Mesodermal cell (in vitro differentiated cells): ENCODE measurements around the gene GSN.

Experiments
- H3K27ac ChIP-seq: 2 replicates; pipeline ENCODE4 v1.7.0; 2013; ENCODE audit warnings: mild to moderate bottlenecking, low read depth, low read length, moderate library complexity; ENCODE audit not compliant: severe bottlenecking
- H3K36me3 ChIP-seq: 2 replicates; pipeline ENCODE4 v1.7.1; 2013; ENCODE audit warnings: mild to moderate bottlenecking, low read length, moderate library complexity; ENCODE audit not compliant: control insufficient read depth, insufficient read depth
- H3K4me1 ChIP-seq: one replicate; pipeline ENCODE4 v1.7.1; 2013; ENCODE audit warnings: mild to moderate bottlenecking, low read length; ENCODE audit not compliant: insufficient read depth, control insufficient read depth, poor library complexity, severe bottlenecking
- H3K4me3 ChIP-seq: 2 replicates; pipeline ENCODE4 v1.7.0; 2013; ENCODE audit warnings: low read length, control low read depth, mild to moderate bottlenecking; ENCODE audit not compliant: insufficient read depth, poor library complexity, severe bottlenecking; ENCODE audit errors: extremely low read depth
- H3K9me3 ChIP-seq: 2 replicates; pipeline ENCODE4 v1.7.1; 2013; ENCODE audit warnings: mild to moderate bottlenecking, low read length, moderate library complexity; ENCODE audit not compliant: control insufficient read depth
- WGBS, 2 experiments: methylation state at CpG; one replicate each; pipeline ENCODE4 v1.1.5; 2013; ENCODE audit warnings: missing lambda C conversion rate in 2 of 2; ENCODE audit not compliant: insufficient coverage in 2 of 2; 5-methylcytosine and 5-hydroxymethylcytosine counted together

Gene GSN

DNA sequence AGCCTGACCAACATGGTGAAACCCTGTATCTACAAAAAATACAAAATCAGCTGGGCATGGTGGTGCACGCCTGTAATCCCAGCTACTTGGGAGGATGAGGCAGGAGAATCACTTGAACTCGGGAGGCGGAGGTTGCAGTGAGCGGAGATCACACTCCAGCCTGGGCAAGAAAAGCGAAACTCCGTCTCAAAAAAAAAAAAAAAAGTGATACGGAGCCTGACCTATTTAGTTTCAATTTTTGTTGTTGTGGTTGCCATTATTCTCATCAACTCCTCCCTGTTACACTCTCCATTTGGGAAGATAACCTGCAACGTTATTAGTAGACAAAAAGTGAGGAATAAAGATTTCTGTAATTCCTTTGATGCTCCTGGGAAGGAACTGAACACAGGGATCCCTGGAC lies 100.8 kb downstream of the GSN start:
- 95% methylated on average over 4 of the region's 8 CpGs; no CpG with 5 or more reads in 1 of the 2 experiments for WGBS, 2 experiments
- Histone ChIP-seq H3K36me3 (no peaks in the 10 kb centered on the region), H3K4me1 (peaks cover 4% of the 10 kb centered on the region), H3K4me3 (peak overlapping the region; percentile 44), H3K27ac (no peak overlapping the region), H3K9me3 (peaks cover 4% of the 10 kb centered on the region)

DNA sequence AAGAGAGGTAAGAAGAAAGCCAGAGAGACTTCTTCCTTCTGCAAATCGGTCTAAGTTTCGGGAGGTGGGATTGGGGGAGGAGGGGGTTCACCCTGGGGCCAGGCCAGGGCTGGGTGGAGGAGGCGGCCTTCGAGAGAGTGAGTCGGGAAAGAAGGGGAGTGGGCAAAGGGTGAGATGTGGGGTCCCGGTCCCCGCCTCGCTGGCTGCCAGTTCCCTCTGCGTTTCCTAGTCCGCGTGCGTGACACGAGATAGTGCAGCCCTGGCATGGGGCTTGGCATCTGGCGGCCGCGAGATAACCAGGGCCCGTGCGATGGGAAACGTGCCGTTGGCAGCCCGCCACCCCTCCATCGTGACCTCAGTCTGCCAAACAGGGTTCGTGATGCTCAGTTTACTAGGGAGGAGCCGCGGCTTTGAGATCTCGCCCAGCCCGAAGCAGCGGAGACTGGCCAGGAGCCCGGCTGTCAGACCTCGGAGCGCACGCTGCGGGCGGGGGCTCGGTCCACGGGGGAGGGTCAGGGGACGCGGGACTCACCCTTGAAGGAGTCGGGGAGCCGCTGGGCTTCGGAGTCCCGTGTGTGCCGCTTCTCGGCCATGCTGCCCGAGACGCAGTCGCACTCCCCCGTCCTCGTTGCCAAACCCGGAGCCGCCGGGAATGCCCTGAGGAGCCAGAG lies 101.8 kb downstream of the GSN start, which contains the start of gene STOM:
TSS of gene STOM (minus strand) at position 656 of the 671 bp plus-strand sequence. CDS start at position 593, 63 bp downstream.
- peaks cover 4% of the 10 kb centered on the region for H3K9me3 ChIP-seq
- peaks cover 4% of the 10 kb centered on the region for H3K4me1 ChIP-seq
- no peaks in the 10 kb centered on the region for H3K36me3 ChIP-seq
- no peak within 1 kb of the TSS for H3K27ac ChIP-seq
- H3K4me3 ChIP-seq = peak within 1 kb of the TSS; percentile 44
- 44 to 45% methylated on average over 39 to 48 of the region's 52 CpGs for WGBS, 2 experiments

DNA sequence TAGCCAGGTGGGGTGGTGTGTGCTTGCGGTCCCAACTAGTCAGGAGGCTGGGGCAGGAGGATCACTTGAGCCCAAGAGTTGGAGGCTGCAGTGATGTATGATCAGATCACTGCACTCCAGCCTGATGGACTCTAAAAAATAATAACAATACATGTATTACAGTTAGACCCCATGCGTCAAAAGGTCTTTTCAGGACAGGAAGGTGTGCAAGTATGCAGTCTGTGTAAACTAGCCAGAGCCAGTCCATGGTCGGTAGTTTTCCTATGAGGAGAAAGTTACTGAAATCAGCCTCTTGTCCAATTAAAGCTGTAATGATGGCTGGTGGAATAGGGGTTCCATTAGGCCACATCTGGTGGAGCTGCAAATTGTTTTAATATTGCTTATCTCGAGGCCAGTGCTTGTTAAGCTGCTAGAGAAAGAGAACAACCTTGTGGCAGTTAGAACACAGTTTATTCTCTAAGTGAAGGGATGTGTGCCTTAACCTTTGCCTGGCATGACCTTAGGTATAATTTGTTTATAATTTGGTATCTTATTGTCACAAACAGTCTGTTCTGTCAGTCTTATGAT lies 103.6 kb downstream of the GSN start:
- H3K4me3 ChIP-seq = no peak overlapping the region
- H3K27ac ChIP-seq = no peak overlapping the region
- peaks cover 4% of the 10 kb centered on the region for H3K9me3 ChIP-seq
- 90 to 96% methylated on average over 2 to 3 of the region's 4 CpGs for WGBS, 2 experiments
- peaks cover 4% of the 10 kb centered on the region for H3K4me1 ChIP-seq
- no peaks in the 10 kb centered on the region for H3K36me3 ChIP-seq

DNA sequence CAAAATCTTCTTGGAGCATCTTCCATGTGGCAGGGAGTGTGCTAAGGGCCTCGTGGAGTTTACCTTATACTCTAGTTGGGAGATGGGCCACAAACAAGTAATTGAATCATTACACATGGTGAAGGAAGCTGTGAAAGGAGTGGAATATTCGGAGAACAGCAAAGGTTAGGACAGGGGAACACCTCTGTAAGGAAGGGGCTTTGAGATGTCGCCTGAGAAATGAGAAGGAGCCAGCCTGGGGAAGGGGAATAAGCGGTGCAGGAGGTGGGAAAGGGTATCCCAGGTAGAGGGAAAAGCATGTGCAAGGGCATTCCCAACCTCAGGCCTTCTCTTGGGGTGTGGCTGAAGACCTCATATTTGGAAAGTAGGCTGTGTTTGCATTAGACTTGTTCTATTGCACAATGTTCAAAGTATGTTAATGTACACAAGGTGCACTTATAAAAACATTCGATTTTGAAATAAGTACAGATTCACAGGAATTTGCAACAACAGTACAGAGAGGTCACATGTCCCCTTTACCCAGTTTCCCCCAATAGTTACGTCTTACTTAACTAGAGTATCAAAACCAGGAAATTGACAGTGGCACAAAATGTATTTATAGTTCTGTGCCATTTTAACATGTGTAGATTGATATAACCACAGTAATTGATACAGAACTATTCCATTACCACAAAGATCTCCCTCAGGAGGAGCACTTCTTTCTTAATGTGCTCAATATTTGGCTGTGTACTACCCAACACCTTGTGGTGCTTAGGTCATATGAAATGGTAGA lies 104.5 kb downstream of the GSN start:
- peak overlapping the region; percentile 29 for H3K27ac ChIP-seq
- peaks cover 4% of the 10 kb centered on the region for H3K9me3 ChIP-seq
- H3K4me3 ChIP-seq = no peak overlapping the region
- H3K4me1 ChIP-seq = peaks cover 4% of the 10 kb centered on the region
- 81 to 89% methylated on average over 3 to 5 of the region's 6 CpGs for WGBS, 2 experiments
- H3K36me3 ChIP-seq = no peaks in the 10 kb centered on the region

DNA sequence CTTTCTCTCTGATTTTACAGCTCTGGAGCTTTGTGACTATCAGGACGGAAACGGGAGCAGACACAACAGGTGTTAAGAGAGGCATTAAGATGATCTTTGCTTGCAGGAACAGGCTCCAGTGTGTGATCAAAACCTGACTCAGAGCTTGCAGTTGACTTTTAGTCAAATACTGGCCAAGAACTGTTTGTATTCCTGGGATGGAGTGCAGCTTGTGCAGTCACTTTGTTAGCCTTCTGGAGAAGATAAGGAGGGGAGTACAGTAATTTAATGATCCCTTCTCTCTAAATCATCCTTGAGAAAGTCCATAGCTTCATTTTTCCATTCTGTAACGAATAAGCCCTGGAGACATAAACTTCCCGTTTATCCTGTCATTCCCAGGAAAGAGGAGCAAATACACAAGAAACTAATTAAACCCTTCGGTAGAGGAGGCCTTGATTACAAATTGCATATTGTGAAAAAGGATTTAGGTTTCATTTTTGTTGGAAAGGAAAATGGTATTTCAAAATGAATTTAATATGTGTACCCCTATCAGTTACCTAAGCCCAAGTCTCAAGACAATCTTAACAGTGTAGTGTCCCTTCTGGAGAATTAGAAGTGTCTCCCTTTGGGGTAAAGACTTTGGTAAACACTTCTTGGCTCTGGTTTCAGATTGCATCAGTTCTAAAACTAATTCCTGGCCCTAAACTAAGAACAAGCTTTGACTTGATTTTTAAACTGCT lies 105.2 kb downstream of the GSN start:
- H3K4me1 ChIP-seq = peaks cover 4% of the 10 kb centered on the region
- H3K36me3 ChIP-seq = no peaks in the 10 kb centered on the region
- H3K27ac ChIP-seq = peak overlapping the region; percentile 29
- H3K4me3 ChIP-seq = no peak overlapping the region
- peaks cover 4% of the 10 kb centered on the region for H3K9me3 ChIP-seq
- WGBS, 2 experiments = 84 to 85% methylated on average over 2 to 3 of the region's 5 CpGs

DNA sequence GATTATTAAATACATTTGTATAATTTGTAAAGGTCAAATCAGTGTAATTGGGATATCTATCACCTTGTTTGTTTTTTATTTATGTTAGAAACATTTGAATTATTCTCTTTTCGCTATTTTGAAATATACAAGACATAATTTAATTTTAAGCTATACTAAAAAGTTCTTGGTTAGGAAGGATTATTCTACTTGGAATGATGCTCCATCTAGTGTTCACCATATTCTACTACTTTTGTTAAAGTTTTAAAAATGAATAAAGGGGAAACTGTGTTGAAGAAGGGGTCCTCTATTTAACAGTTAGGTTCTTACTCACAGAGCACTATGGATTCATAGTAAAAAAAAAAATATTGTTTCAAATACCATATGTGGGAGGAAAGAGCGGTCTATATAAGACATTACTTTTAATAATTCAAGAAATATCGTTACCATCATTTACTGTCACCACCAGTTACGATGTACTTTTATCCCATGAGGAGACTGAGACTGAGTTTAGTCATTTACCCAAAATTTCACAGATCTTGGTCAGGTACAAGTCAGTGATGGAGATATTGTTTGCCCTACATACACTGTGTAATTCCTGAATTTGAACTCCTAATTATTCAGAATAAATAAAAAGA lies 108.4 kb downstream of the GSN start:
- H3K4me1 ChIP-seq = no peaks in the 10 kb centered on the region
- H3K4me3 ChIP-seq = no peak overlapping the region
- WGBS, 2 experiments = no CpG with 5 or more reads among the region's 4 CpGs
- no peaks in the 10 kb centered on the region for H3K36me3 ChIP-seq
- H3K9me3 ChIP-seq = no peaks in the 10 kb centered on the region
- H3K27ac ChIP-seq = no peak overlapping the region

DNA sequence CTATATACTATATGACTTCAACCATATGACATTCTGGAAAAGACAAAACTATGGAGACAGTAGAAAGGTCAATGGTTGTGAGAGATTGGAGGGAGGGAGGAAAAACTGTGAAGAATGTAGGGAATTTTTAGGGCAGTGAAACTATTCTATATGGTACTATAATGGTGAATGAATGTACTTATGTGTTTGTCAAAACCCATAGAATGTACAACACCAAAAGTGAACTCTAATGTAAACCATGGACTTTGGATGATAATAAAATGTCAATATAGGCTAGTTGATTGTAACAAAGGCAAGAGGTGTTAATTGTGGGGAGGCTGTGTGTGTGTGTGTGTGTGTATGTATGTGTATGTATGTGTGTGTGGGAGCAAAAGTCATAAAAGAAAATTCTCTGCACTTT lies 112.9 kb downstream of the GSN start:
- no peaks in the 10 kb centered on the region for H3K36me3 ChIP-seq
- no peak overlapping the region for H3K27ac ChIP-seq
- no peaks in the 10 kb centered on the region for H3K9me3 ChIP-seq
- H3K4me3 ChIP-seq = no peak overlapping the region
- H3K4me1 ChIP-seq = no peaks in the 10 kb centered on the region
